T47D (cell line): ENCODE measurements around the gene PLCL2.
"Not testable (repeated sequence)": the region's sequence is repeated elsewhere in the genome, so short reads cannot be mapped to it uniquely, and the experiment has no call there.

Experiments used
- DNase-seq, 2 experiments: peaks; one replicate each; pipeline versions ENCODE4 v3.0.0 to v3.0.0-alpha.2; 2011 to 2012; ENCODE audit warnings: low read depth in 1 of 2, low spot score in 1 of 2
- JUND ChIP-seq: IDR thresholded peaks from 2 replicates; pipeline ENCODE4 v1.6.1; 2012; ENCODE audit warnings: low read depth
- in situ Hi-C: cut with HindIII; loops from 2 replicates; pipeline ENCODE4 v1.10.0; 2016; ENCODE audit warnings: low sequenced_read_pairs, low pct_unique_long_range_greater_than_20kb

Gene PLCL2

DNA sequence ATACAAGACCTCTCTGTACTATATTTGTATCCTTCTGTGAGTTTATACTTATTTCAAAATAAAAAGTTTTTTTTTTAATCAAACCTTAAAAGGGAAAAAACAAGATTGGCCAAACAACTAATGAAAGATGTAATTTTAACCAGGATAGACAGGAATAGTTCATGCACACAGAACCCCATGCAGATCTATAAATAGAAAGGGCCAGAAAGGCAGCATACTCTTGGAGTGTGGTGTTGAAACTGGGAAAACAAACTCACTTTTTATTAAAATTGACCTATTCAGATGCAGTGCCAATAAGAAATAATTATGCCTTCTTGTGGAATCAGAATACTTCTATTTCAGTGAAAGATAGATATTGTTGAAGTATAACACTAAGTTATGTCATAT is 204.6 kb downstream of the PLCL2 start:
- no peak for TF ChIP-seq JUND
- in situ Hi-C loops, result no loop called here
- no peak for DNase-seq

DNA sequence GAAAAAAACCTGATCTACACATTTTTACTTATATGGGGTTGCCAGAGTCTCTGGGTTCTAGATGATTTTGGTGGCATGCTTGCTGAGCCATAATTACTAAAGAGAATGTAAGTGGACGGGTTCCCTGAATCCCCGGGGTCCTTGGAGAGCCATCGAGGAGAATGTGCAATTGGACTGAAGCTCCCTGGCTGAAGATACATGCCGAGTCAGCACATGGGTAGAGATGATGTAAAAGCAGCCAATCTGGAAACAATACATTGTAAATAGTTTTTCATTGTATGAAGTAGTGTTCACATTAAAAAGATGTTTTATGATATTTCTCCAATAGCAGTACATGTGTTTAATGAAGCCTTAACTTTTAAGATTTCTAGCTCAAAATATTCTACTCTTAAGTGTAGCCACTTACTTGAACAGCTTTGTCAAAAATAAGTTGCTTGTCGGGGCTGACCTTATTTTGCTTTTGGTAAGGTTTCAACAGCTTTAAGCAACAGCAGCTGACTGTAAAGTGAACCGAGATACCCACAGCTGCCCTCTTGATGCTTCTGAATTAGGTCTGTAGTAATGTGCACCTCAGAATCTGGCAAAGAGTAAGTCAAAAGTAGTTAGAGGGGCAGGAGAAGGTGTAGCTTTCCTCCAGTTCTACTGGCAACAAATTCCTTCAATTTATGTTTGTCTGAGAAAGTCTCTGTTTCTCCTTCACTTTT is 205.7 kb downstream of the PLCL2 start:
- no peak for TF ChIP-seq JUND
- in situ Hi-C loops, result no loop called here
- no peak for DNase-seq

GRCh38 chr3:17091910-17092582 is 207.3 kb downstream of the PLCL2 start:
- no peak for TF ChIP-seq JUND
- in situ Hi-C loops, result no loop called here
- no peak for DNase-seq

GRCh38 chr3:17092583-17092933 is 207.8 kb downstream of the PLCL2 start:
- no peak for TF ChIP-seq JUND
- in situ Hi-C loops, result no loop called here
- no peak for DNase-seq

GRCh38 chr3:17094551-17094950 is 209.8 kb downstream of the PLCL2 start:
- peak in 1 of 2 experiments; percentile 5 for DNase-seq
- TF ChIP-seq JUND, result no peak
- in situ Hi-C loops, result no loop called here

DNA sequence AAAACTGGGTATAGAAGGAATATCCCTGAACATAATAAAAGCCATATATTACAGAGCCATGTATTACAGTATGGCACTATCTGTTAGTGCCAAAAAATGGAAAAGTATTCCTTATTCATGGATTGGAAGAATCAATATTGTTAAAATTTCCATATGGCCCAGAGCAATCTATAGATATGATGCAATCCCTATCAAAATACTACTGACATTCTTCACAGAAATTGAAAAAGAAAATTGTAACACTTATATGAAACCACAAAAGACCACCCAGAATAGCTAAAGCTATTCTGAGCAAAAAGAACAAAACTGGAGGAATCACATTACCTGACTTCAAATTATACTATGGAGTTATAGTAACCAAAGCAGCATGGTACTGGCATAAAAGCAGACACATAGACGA is 218.8 kb downstream of the PLCL2 start:
- no peak for TF ChIP-seq JUND
- DNase-seq, result no peak
- in situ Hi-C loops, result no loop called here

DNA sequence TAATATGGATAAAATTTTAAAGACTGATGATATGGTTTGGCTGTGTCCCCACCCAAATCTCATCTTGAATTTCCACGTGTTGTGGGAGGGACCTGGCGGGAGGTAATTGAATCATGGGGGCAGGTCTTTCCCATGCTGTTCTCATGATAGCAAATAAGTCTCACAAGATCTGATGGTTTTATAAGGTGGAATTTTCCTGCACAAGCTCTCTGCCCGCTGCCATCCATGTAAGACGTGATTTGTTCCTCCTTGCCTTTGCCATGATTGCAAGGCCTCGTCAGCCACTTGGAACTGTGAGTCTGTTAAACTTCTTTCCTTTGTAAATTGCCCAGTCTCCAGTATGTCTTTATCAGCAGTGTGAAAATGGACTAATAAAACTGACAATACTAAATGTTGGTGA is 222.0 kb downstream of the PLCL2 start:
- in situ Hi-C loops, DNase-seq: not testable (repeated sequence)

DNA sequence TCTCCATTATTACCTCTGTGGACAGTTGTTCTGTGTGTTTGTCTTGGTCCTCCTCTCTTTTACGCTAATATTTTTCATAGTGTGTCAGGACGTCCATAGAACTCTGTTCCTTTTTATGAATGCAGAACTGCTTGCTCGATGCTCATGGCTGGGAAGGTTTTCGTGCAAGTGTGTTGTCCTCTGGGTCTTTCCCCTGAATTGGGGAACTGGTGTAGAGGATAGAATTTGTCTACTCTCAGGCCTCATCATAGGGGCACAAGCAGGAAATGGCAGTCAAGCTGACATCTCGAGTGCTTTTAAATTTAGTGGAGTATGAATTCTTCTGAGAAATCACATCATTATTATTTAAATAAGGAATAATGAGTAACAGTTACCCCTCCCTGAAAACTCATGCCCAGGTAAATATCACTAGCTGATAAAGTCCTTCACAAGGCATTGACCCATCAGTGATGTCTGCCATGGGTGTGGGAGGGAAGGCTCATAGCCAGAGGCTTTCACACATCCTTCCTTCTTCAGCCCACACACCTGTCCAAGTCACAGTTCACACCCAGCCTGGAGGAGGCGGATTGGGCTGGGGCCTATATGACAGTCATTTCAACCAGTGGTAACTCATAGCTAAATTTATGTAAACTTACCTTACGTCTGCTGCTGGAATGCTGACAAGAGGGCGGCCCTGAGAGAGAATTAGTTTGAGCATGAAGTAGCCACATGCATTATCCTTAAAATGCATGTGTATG is 226.1 kb downstream of the PLCL2 start:
- TF ChIP-seq JUND, result no peak
- in situ Hi-C loops, result no loop called here
- DNase-seq, result no peak

GRCh38 chr3:17111586-17111985 is 226.8 kb downstream of the PLCL2 start:
- in situ Hi-C loops, result no loop called here
- DNase-seq, result no peak
- TF ChIP-seq JUND, result no peak

DNA sequence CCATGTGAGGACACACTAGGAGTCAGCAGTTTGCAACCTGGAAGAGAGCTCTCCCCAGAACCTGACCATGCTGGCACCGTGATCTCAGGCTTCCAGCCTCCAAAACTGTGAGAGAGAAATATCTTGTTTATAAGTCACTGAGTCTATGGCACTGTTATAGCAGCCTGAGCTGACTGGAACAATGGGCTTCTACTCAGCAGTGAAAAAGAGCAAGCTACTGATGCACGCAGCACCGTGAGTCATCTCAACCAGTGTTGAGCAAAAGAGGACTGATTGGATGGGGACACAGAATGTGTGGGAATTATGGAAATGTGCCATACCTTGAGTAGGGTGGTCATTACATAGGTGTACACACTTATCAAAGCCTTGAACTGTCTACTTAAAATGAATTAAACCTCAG is 230.4 kb downstream of the PLCL2 start:
- DNase-seq, result no peak
- no peak for TF ChIP-seq JUND
- in situ Hi-C loops, result no loop called here

- no peak for DNase-seq
- no peak for TF ChIP-seq JUND
- in situ Hi-C loops, result no loop called here
These were observed 231.3 kb downstream of the PLCL2 start for GRCh38 chr3:17116007-17116600.

DNA sequence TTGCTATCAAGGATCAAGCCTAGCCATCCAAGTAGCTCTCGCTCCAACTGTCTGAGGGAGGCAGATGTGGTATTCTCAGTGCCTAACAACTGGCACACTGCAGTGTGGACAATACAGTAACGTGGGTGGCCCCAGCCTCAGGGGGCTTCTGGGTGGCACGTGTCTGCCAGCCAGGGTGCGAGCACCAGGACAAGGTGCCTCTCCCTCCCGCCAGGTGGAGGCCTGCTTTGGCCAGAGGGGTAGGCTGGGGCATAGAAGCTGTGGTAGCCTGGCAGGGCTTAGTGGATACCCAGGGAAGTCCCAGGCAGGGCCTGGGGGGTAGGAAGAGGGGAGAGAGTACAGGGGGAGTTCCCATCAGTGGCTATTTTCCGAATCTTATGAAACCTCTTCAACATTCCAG is 234.0 kb downstream of the PLCL2 start:
- no peak for TF ChIP-seq JUND
- no peak for DNase-seq
- in situ Hi-C loops, result no loop called here
